ENCODE results near the gene DNAJC3. TPM values are rescaled to one million over a fixed set of nuclear protein-coding genes. Genes with fewer than 3 reads are reported as not detected.
"Not testable (repeated sequence)": the region's sequence is repeated elsewhere in the genome, so short reads cannot be mapped to it uniquely, and the experiment has no call there.

The DNAJC3 gene
- total RNA-seq, 1 experiment from 2014 or later = 19.7 TPM

- no peak overlapping the region for H3K4me2 ChIP-seq (ENCODE audit: low read depth, low read length, poor library complexity, severe bottlenecking)
- no peak overlapping the region for H2AFZ ChIP-seq (ENCODE audit: low read length)
- H3K9me2 ChIP-seq (replicated peaks; ENCODE audit: insufficient read depth, low read length) = no peaks in the 10 kb centered on the region
- no peak for DNase-seq
- no peak overlapping the region for H3K27ac ChIP-seq (ENCODE audit: low read length)
- no peaks in the 10 kb centered on the region for H3K36me3 ChIP-seq (ENCODE audit: insufficient read depth, low read length)
- no peaks in the 10 kb centered on the region for H3K4me1 ChIP-seq (ENCODE audit: low read length)
- no peak overlapping the region for H3K4me3 ChIP-seq (ENCODE audit: low read length)
- no peaks in the 10 kb centered on the region for H4K20me1 ChIP-seq (ENCODE audit: insufficient read depth, low read depth, low read length)
- H3K27me3 ChIP-seq (ENCODE audit: low read length) = no peaks in the 10 kb centered on the region
- no peak overlapping the region for H3K9ac ChIP-seq (ENCODE audit: low read length)
- no peaks in the 10 kb centered on the region for H3K9me3 ChIP-seq (ENCODE audit: low read length)
- H3K79me2 ChIP-seq (ENCODE audit: low read length) = no peaks in the 10 kb centered on the region
Measured at GRCh38 chr13:95656386-95657015, 20.4 kb upstream of the DNAJC3 start.

DNA sequence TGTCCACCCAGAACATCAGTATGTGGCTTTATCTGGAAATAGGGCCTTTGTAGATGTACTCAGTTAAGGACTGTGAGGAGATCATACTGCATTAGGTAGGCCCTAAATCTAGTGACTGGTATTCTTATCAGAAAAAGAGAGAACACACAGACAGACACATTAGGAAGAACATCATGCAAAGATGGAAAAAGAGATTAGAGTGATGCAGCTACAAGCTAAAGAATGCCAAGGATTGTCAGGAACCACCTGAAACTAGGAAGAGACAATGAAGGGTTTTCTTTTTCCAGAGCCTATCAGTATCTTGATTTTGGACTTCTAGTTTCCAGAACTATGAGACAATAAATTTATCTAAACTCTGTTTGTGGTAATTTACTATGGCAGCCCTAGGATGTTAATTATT lies 17.4 kb upstream of the DNAJC3 start:
- Histone ChIP-seq H3K4me3 (ENCODE audit: low read length) (no peak overlapping the region), H3K79me2 (ENCODE audit: low read length) (no peaks in the 10 kb centered on the region), H3K36me3 (ENCODE audit: insufficient read depth, low read length) (no peaks in the 10 kb centered on the region), H3K9me3 (ENCODE audit: low read length) (no peaks in the 10 kb centered on the region), H3K27me3 (ENCODE audit: low read length) (no peaks in the 10 kb centered on the region), H3K9me2 (replicated peaks; ENCODE audit: insufficient read depth, low read length) (no peaks in the 10 kb centered on the region), H4K20me1 (ENCODE audit: insufficient read depth, low read depth, low read length) (no peaks in the 10 kb centered on the region), H3K4me1 (ENCODE audit: low read length) (no peaks in the 10 kb centered on the region), H2AFZ (ENCODE audit: low read length) (no peak overlapping the region), H3K27ac (ENCODE audit: low read length) (no peak overlapping the region), H3K9ac (ENCODE audit: low read length) (no peak overlapping the region), H3K4me2 (ENCODE audit: low read depth, low read length, poor library complexity, severe bottlenecking) (no peak overlapping the region)
- no peak for DNase-seq

DNA sequence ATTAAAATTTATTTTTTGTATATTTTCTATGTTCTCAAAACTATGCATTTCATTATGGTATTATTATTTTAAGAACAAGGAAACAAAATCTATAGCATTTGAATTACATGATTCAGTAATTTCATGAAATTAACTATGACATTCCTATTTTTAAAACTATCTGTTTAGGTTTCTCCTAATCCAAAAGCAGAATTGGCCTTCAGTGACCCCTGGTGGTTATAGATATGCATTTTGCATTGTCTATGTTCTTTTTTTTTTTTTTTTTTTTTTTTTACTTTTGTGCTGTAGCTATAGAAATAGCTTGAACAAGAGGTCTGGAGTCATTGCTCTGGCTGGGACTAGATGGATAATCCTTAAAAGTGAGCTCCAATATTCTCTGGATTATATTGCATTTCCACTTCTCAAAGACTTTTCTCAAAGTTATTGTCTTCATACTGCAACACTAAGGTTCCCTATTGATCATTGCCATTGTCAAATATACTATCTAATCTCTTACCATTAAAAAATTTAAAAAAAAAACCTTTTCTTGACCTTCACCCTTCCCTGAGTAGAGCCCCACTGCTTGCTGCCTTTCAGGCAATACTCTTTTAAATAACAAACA lies 15.9 kb upstream of the DNAJC3 start:
- no peaks in the 10 kb centered on the region for H3K9me3 ChIP-seq (ENCODE audit: low read length)
- no peak overlapping the region for H3K27ac ChIP-seq (ENCODE audit: low read length)
- no peaks in the 10 kb centered on the region for H3K9me2 ChIP-seq (replicated peaks; ENCODE audit: insufficient read depth, low read length)
- H3K4me2 ChIP-seq (ENCODE audit: low read depth, low read length, poor library complexity, severe bottlenecking) = no peak overlapping the region
- DNase-seq = peak; percentile 84
- no peaks in the 10 kb centered on the region for H3K79me2 ChIP-seq (ENCODE audit: low read length)
- no peaks in the 10 kb centered on the region for H4K20me1 ChIP-seq (ENCODE audit: insufficient read depth, low read depth, low read length)
- no peaks in the 10 kb centered on the region for H3K4me1 ChIP-seq (ENCODE audit: low read length)
- no peak overlapping the region for H2AFZ ChIP-seq (ENCODE audit: low read length)
- no peak overlapping the region for H3K9ac ChIP-seq (ENCODE audit: low read length)
- H3K27me3 ChIP-seq (ENCODE audit: low read length) = no peaks in the 10 kb centered on the region
- no peak overlapping the region for H3K4me3 ChIP-seq (ENCODE audit: low read length)
- H3K36me3 ChIP-seq (ENCODE audit: insufficient read depth, low read length) = no peaks in the 10 kb centered on the region

- not testable (repeated sequence) for H3K9me2 ChIP-seq (replicated peaks; ENCODE audit: insufficient read depth, low read length); DNase-seq; H3K27me3 ChIP-seq (ENCODE audit: low read length); H3K79me2 ChIP-seq (ENCODE audit: low read length); H3K9ac ChIP-seq (ENCODE audit: low read length); H3K4me3 ChIP-seq (ENCODE audit: low read length); H3K4me2 ChIP-seq (ENCODE audit: low read depth, low read length, poor library complexity, severe bottlenecking); H3K27ac ChIP-seq (ENCODE audit: low read length); H3K9me3 ChIP-seq (ENCODE audit: low read length); H3K4me1 ChIP-seq (ENCODE audit: low read length); H3K36me3 ChIP-seq (ENCODE audit: insufficient read depth, low read length); H4K20me1 ChIP-seq (ENCODE audit: insufficient read depth, low read depth, low read length); H2AFZ ChIP-seq (ENCODE audit: low read length)
Measured at GRCh38 chr13:95667235-95667634, 9.7 kb upstream of the DNAJC3 start.

DNA sequence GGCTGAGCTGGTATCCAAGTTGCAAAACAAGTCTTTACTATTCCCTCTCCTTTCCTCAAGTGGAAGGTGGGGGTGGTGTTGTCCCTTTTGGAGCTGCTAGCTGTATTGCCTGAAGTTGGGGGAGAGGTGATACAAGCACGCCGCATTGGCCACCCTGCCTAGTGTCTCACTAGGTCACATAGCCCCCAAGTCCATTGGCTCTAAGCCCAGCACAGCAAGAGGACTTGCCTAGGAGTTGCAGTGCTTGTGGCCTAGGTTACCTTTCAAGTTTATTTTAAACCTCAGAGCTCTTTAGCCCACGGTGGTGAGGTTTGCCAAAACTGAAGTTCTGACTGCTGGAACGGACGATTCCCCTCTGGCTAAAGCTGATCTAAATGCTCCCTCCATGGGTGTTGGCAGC lies 5.3 kb upstream of the DNAJC3 start:
- Histone ChIP-seq H3K9me3 (ENCODE audit: low read length) (no peaks in the 10 kb centered on the region), H3K27ac (ENCODE audit: low read length) (no peak overlapping the region), H3K4me3 (ENCODE audit: low read length) (no peak overlapping the region), H3K36me3 (ENCODE audit: insufficient read depth, low read length) (no peaks in the 10 kb centered on the region), H4K20me1 (ENCODE audit: insufficient read depth, low read depth, low read length) (no peaks in the 10 kb centered on the region), H3K79me2 (ENCODE audit: low read length) (peaks cover 5% of the 10 kb centered on the region; the same call in 1 of the 2 replicates), H3K9me2 (replicated peaks; ENCODE audit: insufficient read depth, low read length) (no peaks in the 10 kb centered on the region), H3K4me2 (ENCODE audit: low read depth, low read length, poor library complexity, severe bottlenecking) (no peak overlapping the region), H3K9ac (ENCODE audit: low read length) (no peak overlapping the region), H3K4me1 (ENCODE audit: low read length) (peaks cover 12% of the 10 kb centered on the region), H2AFZ (ENCODE audit: low read length) (no peak overlapping the region), H3K27me3 (ENCODE audit: low read length) (no peaks in the 10 kb centered on the region)
- DNase-seq = no peak

DNA sequence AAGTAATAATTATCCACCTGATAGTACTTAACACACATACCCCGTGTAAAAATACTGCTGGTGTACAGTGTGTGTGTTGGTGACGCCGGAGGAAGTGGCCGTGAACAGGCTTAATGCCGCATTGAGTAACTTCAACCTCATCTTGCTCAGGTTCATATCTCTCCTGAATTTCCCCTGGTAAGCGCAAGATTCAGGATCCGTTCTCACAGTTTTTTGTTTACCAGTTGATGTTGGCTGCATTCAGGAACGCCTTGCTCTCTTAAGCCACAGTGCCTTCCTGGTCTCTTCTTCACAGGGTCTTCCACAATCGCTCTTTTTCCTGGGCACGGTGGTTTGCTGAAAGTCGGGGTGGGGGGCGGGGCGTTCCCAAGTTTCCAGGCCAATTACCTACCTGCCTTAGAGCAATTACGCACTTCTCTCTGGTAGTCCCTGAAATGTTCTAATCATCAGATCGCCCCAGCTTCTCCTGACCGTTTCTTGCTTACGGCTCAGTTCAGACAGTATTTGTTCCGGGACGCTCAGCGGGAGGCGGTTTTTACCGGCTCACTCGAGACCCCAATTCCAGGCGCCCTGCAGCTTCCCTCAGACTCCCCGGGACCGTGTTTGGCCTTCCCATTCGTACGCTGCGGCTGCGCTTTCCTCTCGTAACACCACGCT lies 706 bp upstream of the DNAJC3 start:
- Histone ChIP-seq H3K9me2 (replicated peaks; ENCODE audit: insufficient read depth, low read length) (no peaks in the 10 kb centered on the region), H3K27me3 (ENCODE audit: low read length) (no peaks in the 10 kb centered on the region), H3K4me2 (ENCODE audit: low read depth, low read length, poor library complexity, severe bottlenecking) (peak overlapping the region; percentile 86), H3K4me1 (ENCODE audit: low read length) (peaks cover 34% of the 10 kb centered on the region), H3K9me3 (ENCODE audit: low read length) (no peaks in the 10 kb centered on the region), H3K4me3 (ENCODE audit: low read length) (peak overlapping the region; percentile 84), H2AFZ (ENCODE audit: low read length) (peak overlapping the region; percentile 92), H4K20me1 (ENCODE audit: insufficient read depth, low read depth, low read length) (peaks cover 4% of the 10 kb centered on the region; the same call in 1 of the 2 replicates), H3K79me2 (ENCODE audit: low read length) (peaks cover 47% of the 10 kb centered on the region), H3K27ac (ENCODE audit: low read length) (no peak overlapping the region), H3K9ac (ENCODE audit: low read length) (peak overlapping the region; percentile 81), H3K36me3 (ENCODE audit: insufficient read depth, low read length) (no peaks in the 10 kb centered on the region)
- peak; percentile 61 for DNase-seq

DNA sequence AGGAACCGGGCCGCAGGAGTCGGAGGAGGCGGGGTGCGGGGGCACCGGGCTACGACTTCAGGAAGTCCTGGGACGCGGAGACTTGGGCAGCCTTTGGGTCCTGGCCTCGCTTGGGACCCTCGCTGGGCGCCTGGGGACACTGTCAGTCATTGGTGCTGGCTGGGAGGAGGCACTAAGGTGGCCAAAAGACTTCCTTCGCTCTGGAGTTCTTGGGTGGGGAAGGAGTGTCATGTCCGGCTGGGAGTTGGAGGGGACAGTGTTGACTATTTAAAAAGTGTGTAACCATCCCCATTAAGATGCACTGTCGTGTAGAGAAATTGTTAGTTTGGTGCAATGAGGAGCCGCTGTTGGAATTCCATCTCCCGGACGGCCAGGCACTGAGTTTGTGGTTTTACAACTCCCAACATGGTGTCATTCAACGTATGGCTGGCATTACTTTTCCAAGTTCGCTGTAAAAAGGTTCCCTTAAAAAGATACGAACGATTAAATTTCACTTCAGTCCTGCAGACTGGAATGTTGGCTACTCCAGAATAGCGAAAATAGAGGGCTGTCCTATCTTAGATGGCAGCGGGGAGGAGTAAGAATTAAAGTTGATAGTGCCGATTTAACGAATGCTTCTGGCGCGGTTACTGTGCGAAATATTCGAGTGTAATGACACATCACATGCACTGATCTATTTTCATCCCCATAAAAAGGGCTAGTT lies 776 bp downstream of the DNAJC3 start:
- Histone ChIP-seq H3K4me3 (ENCODE audit: low read length) (peak overlapping the region; percentile 86), H3K9me2 (replicated peaks; ENCODE audit: insufficient read depth, low read length) (no peaks in the 10 kb centered on the region), H3K27ac (ENCODE audit: low read length) (0 out of 2 replicates have a peak overlapping the region, but pooled peaks have one; percentile 31), H4K20me1 (ENCODE audit: insufficient read depth, low read depth, low read length) (peaks cover 4% of the 10 kb centered on the region; the same call in 1 of the 2 replicates), H2AFZ (ENCODE audit: low read length) (peak overlapping the region; percentile 56; the same call in 1 of the 2 replicates), H3K9me3 (ENCODE audit: low read length) (no peaks in the 10 kb centered on the region), H3K9ac (ENCODE audit: low read length) (peak overlapping the region; percentile 86), H3K36me3 (ENCODE audit: insufficient read depth, low read length) (peaks cover 8% of the 10 kb centered on the region; the same call in 1 of the 2 replicates), H3K27me3 (ENCODE audit: low read length) (no peaks in the 10 kb centered on the region), H3K4me2 (ENCODE audit: low read depth, low read length, poor library complexity, severe bottlenecking) (peak overlapping the region; percentile 75), H3K79me2 (ENCODE audit: low read length) (peaks cover 62% of the 10 kb centered on the region), H3K4me1 (ENCODE audit: low read length) (peaks cover 34% of the 10 kb centered on the region)
- DNase-seq = peak; percentile 68

DNA sequence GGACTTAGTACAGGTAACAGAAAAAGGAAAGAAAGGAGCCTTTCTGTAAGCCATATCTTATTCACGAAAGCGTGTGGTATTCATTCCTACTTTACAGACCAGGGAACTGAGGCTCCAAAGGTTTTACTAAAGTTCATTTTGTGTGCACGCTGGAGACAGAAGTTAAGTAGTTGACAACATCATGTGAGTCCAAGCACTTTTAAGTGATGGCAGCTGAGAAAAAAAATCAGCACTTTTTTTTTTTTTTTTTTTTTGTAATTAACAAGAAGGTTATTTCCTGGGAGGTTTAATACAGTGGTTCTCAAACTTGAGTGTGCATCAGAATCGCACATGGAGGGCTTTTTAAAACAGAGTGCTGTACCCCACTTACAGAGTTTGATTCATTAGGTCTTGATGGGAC lies 2.0 kb downstream of the DNAJC3 start:
- no peaks in the 10 kb centered on the region for H3K27me3 ChIP-seq (ENCODE audit: low read length)
- H3K4me1 ChIP-seq (ENCODE audit: low read length) = peaks cover 34% of the 10 kb centered on the region
- peaks cover 4% of the 10 kb centered on the region; the same call in 1 of the 2 replicates for H4K20me1 ChIP-seq (ENCODE audit: insufficient read depth, low read depth, low read length)
- no peak overlapping the region for H3K27ac ChIP-seq (ENCODE audit: low read length)
- peak overlapping the region; percentile 86 for H3K9ac ChIP-seq (ENCODE audit: low read length)
- H3K4me3 ChIP-seq (ENCODE audit: low read length) = peak overlapping the region; percentile 86
- peak overlapping the region; percentile 75 for H3K4me2 ChIP-seq (ENCODE audit: low read depth, low read length, poor library complexity, severe bottlenecking)
- H3K36me3 ChIP-seq (ENCODE audit: insufficient read depth, low read length) = peaks cover 8% of the 10 kb centered on the region; the same call in 1 of the 2 replicates
- no peaks in the 10 kb centered on the region for H3K9me3 ChIP-seq (ENCODE audit: low read length)
- no peaks in the 10 kb centered on the region for H3K9me2 ChIP-seq (replicated peaks; ENCODE audit: insufficient read depth, low read length)
- peaks cover 74% of the 10 kb centered on the region for H3K79me2 ChIP-seq (ENCODE audit: low read length)
- DNase-seq = no peak
- no peak overlapping the region for H2AFZ ChIP-seq (ENCODE audit: low read length)
